ENCODE measurements around the gene ANKS1B.

Gene ANKS1B

DNA sequence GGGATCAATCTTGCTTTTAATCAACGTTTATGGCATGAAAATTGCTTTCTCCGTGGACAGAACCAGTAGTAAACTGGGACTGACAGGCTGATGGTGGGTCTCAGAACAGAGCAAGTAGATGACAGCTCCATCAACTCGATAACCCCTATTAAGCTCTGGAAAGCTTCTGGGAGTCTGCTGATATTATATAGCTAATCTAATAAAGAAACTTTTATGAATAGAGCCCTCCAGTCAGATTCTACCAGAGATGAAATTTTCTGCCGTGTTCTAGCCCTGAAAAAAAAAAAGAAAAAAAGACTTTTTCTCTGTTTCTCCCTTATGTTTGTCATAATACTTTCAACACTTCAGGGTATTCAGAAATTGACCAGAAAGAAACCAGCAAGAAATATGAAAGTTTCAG is 1168.0 kb downstream of the ANKS1B start:
- DNase-seq, result no peak
- TF ChIP-seq POLR2A (IDR thresholded peaks at IDR 0.05; ENCODE audit: low read length), result no peak
- no peak for TF ChIP-seq GATA1 (IDR thresholded peaks at IDR 0.05; ENCODE audit: low read depth, low read length)

- DNase-seq, result no peak
- TF ChIP-seq GATA1 (IDR thresholded peaks at IDR 0.05; ENCODE audit: low read depth, low read length) (no peak), POLR2A (IDR thresholded peaks at IDR 0.05; ENCODE audit: low read length) (no peak)
These were observed 1170.5 kb downstream of the ANKS1B start for GRCh38 chr12:98814254-98814653.

GRCh38 chr12:98812225-98812624 is 1172.5 kb downstream of the ANKS1B start:
- DNase-seq, result no peak
- TF ChIP-seq POLR2A (IDR thresholded peaks at IDR 0.05; ENCODE audit: low read length) (no peak), GATA1 (IDR thresholded peaks at IDR 0.05; ENCODE audit: low read depth, low read length) (no peak)

DNA sequence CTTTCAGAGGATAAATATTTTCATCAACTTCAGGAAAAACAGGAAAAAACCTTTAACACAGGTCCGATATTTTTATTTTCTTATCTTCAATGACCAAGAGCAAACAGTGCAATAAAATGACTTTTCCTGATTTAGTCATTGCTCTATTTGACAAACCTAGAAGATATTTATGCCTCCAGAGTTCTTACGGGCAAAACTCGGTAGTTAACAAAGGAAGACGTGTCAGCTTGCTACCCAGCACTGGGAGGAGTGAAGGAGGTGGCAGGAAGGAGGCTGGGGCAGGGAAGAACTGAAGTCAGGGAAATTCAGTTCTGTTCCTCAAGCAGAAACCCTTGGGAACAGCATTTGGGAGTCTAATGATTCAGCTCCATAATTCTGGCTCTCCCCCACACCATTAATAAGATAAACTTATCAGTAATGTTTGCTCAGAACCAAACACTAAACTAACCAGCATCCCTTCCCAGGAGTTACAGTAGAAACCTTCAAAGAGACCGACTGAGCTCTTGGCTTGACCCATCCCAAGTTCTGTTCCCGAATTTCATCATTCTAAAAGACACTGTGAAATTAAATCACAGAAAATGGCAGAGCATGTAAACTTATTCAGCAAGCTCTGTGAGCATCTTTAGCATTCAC is 1176.4 kb downstream of the ANKS1B start:
- DNase-seq, result no peak
- no peak for TF ChIP-seq POLR2A (IDR thresholded peaks at IDR 0.05; ENCODE audit: low read length)
- TF ChIP-seq GATA1 (IDR thresholded peaks at IDR 0.05; ENCODE audit: low read depth, low read length), result no peak

DNA sequence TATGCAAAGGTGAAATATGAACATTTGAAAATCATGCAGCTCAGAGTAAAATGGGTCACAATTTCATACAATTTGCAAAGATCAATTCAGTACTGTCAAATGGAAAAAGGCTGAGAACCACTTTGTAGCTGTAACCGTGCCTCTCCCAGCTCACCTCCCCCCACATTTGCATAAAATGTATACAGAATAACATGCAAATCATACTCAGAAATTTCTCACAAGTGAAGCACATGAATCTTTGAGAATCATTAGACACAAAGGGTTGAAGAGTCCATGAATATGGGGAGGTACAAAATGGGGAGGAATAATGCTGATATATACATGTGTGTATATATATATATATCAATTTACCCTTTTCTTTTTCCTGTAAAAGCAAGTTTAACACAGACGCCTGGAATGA is 1177.5 kb downstream of the ANKS1B start:
- no peak for DNase-seq
- TF ChIP-seq POLR2A (IDR thresholded peaks at IDR 0.05; ENCODE audit: low read length) (no peak), GATA1 (IDR thresholded peaks at IDR 0.05; ENCODE audit: low read depth, low read length) (no peak)

- no peak for DNase-seq
- TF ChIP-seq GATA1 (IDR thresholded peaks at IDR 0.05; ENCODE audit: low read depth, low read length) (no peak), POLR2A (IDR thresholded peaks at IDR 0.05; ENCODE audit: low read length) (no peak)
These were observed 1181.1 kb downstream of the ANKS1B start for GRCh38 chr12:98803468-98804209.

DNA sequence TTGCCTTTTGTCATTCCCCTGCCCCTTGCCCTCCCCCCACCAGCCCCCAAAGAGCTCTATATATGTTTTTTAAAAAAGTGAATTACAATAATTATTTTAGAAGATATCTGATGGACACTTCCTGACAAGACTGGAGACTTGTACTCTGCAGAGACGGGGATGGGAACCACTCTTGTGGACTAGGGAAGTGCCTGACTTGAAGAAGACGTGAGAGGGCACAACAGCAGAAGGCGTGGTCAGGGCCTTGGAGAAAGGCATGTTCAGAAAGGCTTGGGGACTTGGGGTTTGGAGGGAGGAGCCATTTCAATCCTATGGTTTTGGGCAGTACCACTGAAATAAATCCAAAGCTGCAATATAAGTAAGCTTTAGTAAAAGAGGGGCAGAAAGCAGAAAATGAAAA is 1184.9 kb downstream of the ANKS1B start:
- DNase-seq, result no peak
- no peak for TF ChIP-seq POLR2A (IDR thresholded peaks at IDR 0.05; ENCODE audit: low read length)
- no peak for TF ChIP-seq GATA1 (IDR thresholded peaks at IDR 0.05; ENCODE audit: low read depth, low read length)

DNA sequence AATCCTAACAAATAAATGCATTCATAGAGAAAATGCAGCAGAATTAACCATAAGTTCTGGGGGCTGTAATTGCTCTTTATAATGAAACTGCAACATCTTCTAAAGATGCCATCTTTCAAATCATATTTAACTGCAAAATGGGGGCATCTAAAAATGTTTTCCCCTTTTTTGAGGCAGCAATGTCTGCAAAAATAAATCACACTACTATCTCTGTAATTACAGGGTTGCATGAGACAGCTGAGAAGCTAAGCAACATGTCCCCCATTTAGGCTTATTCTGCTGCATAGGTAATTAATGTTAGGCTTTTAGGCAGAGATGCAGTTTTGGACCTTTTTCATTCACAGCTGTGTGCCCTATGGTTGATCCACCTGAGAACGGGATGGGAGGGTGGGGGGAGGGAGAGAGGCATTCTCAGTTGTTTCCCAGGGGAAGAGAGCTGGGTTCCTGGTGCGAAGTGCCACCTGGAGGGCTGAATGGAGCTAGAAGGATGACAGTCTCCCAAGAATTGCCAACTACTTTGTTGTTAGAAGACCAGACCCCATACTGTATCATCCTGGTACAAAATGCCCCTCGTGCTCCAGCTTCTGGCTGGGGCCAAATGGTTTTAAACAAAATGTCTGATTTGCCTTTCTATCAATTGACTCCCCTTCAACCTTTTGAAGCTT is 1185.5 kb downstream of the ANKS1B start:
- TF ChIP-seq GATA1 (IDR thresholded peaks at IDR 0.05; ENCODE audit: low read depth, low read length), result no peak
- no peak for TF ChIP-seq POLR2A (IDR thresholded peaks at IDR 0.05; ENCODE audit: low read length)
- DNase-seq, result no peak

DNA sequence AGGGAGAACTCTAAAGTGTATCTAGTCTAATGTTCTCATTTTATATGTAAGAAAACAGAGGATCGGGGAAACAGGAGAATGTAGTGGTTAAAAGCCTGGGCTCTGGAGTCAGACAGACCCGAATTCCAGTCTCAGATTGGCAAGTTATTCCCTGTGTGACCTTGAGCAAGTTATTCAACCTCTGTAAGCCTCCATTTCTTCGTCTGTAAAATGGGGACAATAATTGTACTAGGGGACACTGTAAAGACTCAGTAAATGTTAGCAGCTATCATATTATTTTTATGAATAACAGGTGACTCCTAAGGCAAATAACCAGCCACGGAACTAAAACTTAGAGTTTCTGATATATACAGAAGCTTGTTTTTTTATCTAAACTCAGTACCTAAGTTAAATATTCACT is 1187.5 kb downstream of the ANKS1B start:
- no peak for DNase-seq
- TF ChIP-seq POLR2A (IDR thresholded peaks at IDR 0.05; ENCODE audit: low read length), result no peak
- TF ChIP-seq GATA1 (IDR thresholded peaks at IDR 0.05; ENCODE audit: low read depth, low read length), result no peak

DNA sequence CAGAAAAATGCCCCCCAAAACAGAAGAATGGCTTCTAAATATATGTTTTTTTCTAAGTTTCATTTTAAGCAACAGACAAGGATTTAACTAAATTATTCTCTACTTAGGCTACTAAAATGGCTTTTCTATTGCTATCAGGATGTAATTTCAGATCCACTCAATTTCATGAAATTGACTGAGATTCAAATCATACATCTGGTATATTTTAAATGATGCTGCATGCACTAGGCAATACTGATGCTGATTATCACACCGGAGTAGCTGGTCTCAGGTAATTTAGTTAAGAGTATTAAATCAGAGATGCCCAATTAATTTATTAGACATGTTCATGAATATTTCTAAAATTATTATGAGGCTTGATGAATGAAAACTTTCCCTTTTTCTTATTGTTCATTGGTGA is 1188.0 kb downstream of the ANKS1B start:
- no peak for DNase-seq
- no peak for TF ChIP-seq GATA1 (IDR thresholded peaks at IDR 0.05; ENCODE audit: low read depth, low read length)
- no peak for TF ChIP-seq POLR2A (IDR thresholded peaks at IDR 0.05; ENCODE audit: low read length)

DNA sequence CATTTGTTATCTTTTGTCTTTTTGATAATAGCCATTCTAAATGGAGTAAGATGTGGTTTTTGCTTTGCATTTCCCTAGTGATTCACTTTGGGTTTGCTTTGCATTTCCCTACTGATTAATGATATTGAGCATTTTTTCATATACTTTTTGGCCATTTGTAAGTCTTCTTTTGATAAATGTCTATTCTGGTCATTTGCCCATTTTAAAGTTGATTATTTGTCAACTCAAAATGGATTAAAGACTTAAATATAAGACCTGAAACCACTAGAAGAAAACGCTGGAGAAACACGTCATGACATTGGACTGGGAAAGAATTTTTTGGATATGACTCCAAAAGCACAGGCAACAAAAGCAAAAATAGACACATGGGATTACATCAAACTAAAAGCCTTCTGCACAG is 1191.6 kb downstream of the ANKS1B start:
- DNase-seq, result no peak
- TF ChIP-seq POLR2A (IDR thresholded peaks at IDR 0.05; ENCODE audit: low read length) (no peak), GATA1 (IDR thresholded peaks at IDR 0.05; ENCODE audit: low read depth, low read length) (no peak)

- DNase-seq, result no peak
- TF ChIP-seq POLR2A (IDR thresholded peaks at IDR 0.05; ENCODE audit: low read length) (no peak), GATA1 (IDR thresholded peaks at IDR 0.05; ENCODE audit: low read depth, low read length) (no peak)
These were observed 1193.3 kb downstream of the ANKS1B start for GRCh38 chr12:98791406-98791805.

GRCh38 chr12:98788396-98788795 is 1196.3 kb downstream of the ANKS1B start:
- no peak for TF ChIP-seq GATA1 (IDR thresholded peaks at IDR 0.05; ENCODE audit: low read depth, low read length)
- no peak for TF ChIP-seq POLR2A (IDR thresholded peaks at IDR 0.05; ENCODE audit: low read length)
- DNase-seq, result no peak

DNA sequence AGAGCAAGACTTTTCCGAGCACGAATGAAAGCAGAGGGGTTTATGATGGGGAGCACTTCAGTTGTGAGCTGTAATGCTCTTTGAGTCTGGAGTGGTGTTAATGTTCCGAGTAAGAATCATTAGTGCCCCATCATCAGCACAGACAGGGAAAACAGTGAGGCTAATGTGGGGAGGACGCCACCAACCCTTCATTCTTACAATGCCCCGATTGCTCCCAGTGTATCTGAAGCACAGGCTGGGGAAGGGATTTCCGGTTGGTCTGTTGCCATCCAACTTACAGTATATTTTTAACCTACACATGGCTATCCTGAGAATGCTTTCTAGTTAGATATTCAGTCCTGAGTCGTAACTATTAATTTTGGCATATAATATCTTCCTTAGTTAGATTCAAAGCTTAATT is 1198.1 kb downstream of the ANKS1B start:
- DNase-seq, result no peak
- TF ChIP-seq GATA1 (IDR thresholded peaks at IDR 0.05; ENCODE audit: low read depth, low read length) (no peak), POLR2A (IDR thresholded peaks at IDR 0.05; ENCODE audit: low read length) (no peak)

- DNase-seq, result no peak
- TF ChIP-seq POLR2A (IDR thresholded peaks at IDR 0.05; ENCODE audit: low read length) (no peak), GATA1 (IDR thresholded peaks at IDR 0.05; ENCODE audit: low read depth, low read length) (no peak)
These were observed 1201.3 kb downstream of the ANKS1B start for GRCh38 chr12:98783420-98783819.

All from erythroblast (primary cell).